GM12891 (cell line): ENCODE data around the gene CDYL.

Experiments
- DNase-seq: peaks from one replicate; pipeline ENCODE4 v3.0.0; 2011; ENCODE audit warnings: low spot score; ENCODE audit not compliant: insufficient read length
- FAIRE-seq: peaks from 2 replicates; lab custom pipeline; 2011; peaks lifted over from hg19 to GRCh38; lab: Jason Lieb, UNC
- PAX5 ChIP-seq: IDR thresholded peaks from 2 replicates; pipeline ENCODE4 v1.6.1; 2011; ENCODE audit warnings: low read length, moderate library complexity, mild to moderate bottlenecking; ENCODE audit not compliant: insufficient read depth, severe bottlenecking
- POLR2A ChIP-seq: IDR thresholded peaks from 2 replicates; pipeline ENCODE4 v1.6.1; 2011; ENCODE audit warnings: low read depth, low read length, control low read depth
- POLR2AphosphoS5 ChIP-seq: IDR thresholded peaks from 2 replicates; pipeline ENCODE4 v1.6.1; 2011; ENCODE audit warnings: low read depth, low read length, control low read depth
- POU2F2 ChIP-seq: IDR thresholded peaks from 2 replicates; pipeline ENCODE4 v1.6.1; 2011; ENCODE audit warnings: low read depth, mild to moderate bottlenecking, control low read depth, low read length, moderate library complexity
- SPI1 ChIP-seq: IDR thresholded peaks from 2 replicates; pipeline ENCODE4 v1.6.1; 2011; ENCODE audit warnings: low read depth, low read length, control low read depth
- TAF1 ChIP-seq: IDR thresholded peaks from 2 replicates; pipeline ENCODE4 v1.6.1; 2011; ENCODE audit warnings: low read depth, low read length, control low read depth

Gene CDYL

DNA sequence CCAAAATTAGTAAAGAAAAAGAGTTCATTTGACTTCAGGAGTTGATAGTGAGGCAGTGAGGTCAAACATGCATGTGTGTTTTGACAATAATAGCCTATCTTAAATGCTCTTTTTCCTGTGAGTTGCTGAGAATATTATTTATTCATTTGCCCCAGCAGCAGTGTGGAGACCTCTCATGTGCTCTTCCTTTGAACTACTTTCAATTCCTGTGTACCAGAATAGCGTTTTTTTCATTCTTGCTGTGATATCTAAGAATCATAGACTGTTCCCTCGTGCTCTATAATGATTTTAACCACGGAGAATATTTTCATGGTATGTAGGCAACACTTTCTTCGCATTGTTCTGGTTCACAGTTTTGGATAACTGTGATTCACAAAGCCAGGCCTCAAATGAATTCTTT lies 5.2 kb downstream of the CDYL start:
- FAIRE-seq, result peak; percentile 64
- no peak for TF ChIP-seq POU2F2
- TF ChIP-seq PAX5, result no peak
- TF ChIP-seq SPI1, result peak; percentile 77
- no peak for TF ChIP-seq TAF1
- DNase-seq, result no peak

- peak; percentile 81 for FAIRE-seq
- TF ChIP-seq POLR2A (no peak), PAX5 (no peak), TAF1 (no peak), POU2F2 (no peak), SPI1 (no peak)
- no peak for DNase-seq
Measured at GRCh38 chr6:4781967-4782575, 5.9 kb downstream of the CDYL start.

GRCh38 chr6:4786996-4787395 lies 10.8 kb downstream of the CDYL start:
- no peak for DNase-seq
- TF ChIP-seq PAX5 (no peak), POLR2A (no peak), POU2F2 (no peak), TAF1 (no peak), SPI1 (no peak), POLR2AphosphoS5 (no peak)
- no peak for FAIRE-seq

DNA sequence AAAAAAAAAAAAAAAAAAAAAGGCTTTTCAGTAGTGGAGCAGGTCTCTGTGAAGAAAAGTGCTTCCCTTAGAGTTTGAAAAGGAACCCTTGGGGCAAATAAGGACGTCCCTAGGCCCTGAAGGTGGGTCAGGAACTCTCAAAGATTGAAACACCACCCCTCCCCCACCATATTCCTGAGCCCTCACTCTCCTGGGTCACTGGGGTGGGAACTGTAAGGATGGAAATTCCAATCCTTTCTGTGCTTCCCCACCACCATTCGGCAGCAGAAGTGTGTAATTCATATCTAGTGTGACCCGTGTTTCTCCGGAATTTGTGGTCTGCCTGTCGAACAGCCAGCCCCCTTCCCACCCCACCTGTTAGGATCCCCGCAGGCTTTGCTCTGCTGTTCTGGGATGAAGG lies 12.3 kb downstream of the CDYL start:
- no peak for FAIRE-seq
- DNase-seq, result no peak
- TF ChIP-seq SPI1 (no peak), POU2F2 (no peak), TAF1 (no peak), PAX5 (no peak), POLR2A (no peak)

GRCh38 chr6:4788953-4789584 lies 12.9 kb downstream of the CDYL start:
- no peak for DNase-seq
- peak; percentile 85 for FAIRE-seq
- TF ChIP-seq TAF1 (no peak), SPI1 (peak; percentile 22; the same call in 1 of the 2 replicates), PAX5 (peak; percentile 95), POLR2A (no peak), POLR2AphosphoS5 (no peak), POU2F2 (no peak)

- TF ChIP-seq PAX5, result no peak
- no peak for TF ChIP-seq TAF1
- no peak for TF ChIP-seq POLR2A
- TF ChIP-seq POLR2AphosphoS5, result no peak
- TF ChIP-seq SPI1, result no peak
- TF ChIP-seq POU2F2, result no peak
- DNase-seq (no peak), FAIRE-seq (no peak)
Measured at GRCh38 chr6:4790158-4790899, 14.1 kb downstream of the CDYL start.

DNA sequence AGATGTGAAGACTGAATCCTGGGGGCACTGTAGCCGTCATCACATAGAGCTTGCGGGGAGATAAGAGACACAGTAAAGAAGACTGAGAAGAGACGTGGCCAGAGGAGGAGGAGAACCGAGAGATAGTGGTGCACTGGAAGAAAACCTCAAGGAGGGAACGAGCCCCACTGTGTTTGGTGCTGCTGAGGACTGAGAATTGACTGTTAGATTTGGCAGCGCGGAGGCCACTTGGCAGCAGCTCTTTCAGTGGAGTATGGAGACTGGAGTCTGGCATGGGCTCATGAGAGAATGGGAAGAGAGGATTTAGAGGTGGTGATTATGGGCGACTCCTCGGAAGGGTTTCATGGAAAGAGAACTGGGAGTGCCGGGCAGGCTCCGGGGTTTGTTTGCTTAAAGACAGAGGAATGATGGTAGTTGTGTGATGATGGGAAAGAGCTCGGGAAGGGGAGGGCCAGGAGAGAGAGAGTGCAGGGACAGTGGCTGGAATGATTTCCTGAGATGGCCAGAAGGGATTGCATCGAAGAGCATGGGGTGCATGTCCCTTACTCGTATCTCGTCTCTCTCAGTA lies 18.0 kb downstream of the CDYL start:
- FAIRE-seq (no peak), DNase-seq (no peak)
- no peak for TF ChIP-seq TAF1
- TF ChIP-seq POLR2A, result no peak
- TF ChIP-seq POU2F2, result no peak
- TF ChIP-seq SPI1, result no peak
- TF ChIP-seq POLR2AphosphoS5, result no peak
- TF ChIP-seq PAX5, result no peak

DNA sequence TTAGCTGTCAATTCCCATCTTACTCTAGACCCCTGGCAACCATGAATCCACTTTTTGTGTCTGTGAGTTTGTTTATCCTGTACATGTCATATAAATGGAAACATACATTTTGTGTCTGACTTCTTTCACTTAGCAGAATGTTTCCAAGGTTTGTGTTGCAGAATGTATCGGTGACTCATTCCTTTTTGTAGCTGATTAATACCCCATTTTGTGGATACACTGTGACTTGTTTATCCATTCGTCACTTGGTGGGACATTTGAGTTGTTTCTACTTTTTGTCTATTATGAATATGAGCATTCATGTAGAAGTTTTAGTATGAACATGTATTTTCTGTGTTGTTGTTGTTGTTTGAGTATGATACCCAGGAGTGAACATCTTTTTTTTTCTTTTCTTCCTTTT lies 21.4 kb downstream of the CDYL start:
- no peak for TF ChIP-seq POLR2A
- TF ChIP-seq SPI1, result no peak
- TF ChIP-seq POLR2AphosphoS5, result no peak
- TF ChIP-seq POU2F2, result no peak
- TF ChIP-seq PAX5, result no peak
- no peak for TF ChIP-seq TAF1
- FAIRE-seq (no peak), DNase-seq (no peak)

GRCh38 chr6:4799912-4800311 lies 23.7 kb downstream of the CDYL start:
- no peak for FAIRE-seq
- TF ChIP-seq POLR2AphosphoS5 (no peak), SPI1 (no peak), POU2F2 (no peak), PAX5 (no peak), POLR2A (no peak), TAF1 (no peak)

More at GRCh38 chr6:4799912-4800311, 23.7 kb downstream of the CDYL start:
- DNase-seq, result no peak
